ENCODE results near the gene CEP83. TPM values are rescaled to one million over a fixed set of nuclear protein-coding genes. Genes with fewer than 3 reads are reported as not detected.

Gene CEP83
- total RNA-seq, 1 donor from 2014 or later: 23.6 TPM

GRCh38 chr12:94260017-94260416, 199.7 kb downstream of the CEP83 start:
- H3K36me3 ChIP-seq: no peaks in the 10 kb centered on the region
- no peak for DNase-seq (ENCODE audit: low spot score in 2 of 2)
- H3K9me3 ChIP-seq: no peaks in the 10 kb centered on the region
- TF ChIP-seq CTCF (IDR thresholded peaks at IDR 0.05): no peak
- H3K27me3 ChIP-seq: no peaks in the 10 kb centered on the region
- intact Hi-C loops (cut with DNase I): loop anchor here (5.0 kb wide), 2 partner anchors 47 to 202 kb away; no protein-coding TSS in a partner anchor
- H3K4me3 ChIP-seq: no peak overlapping the region
- peaks cover 0 to 6% of the 10 kb centered on the region in 2 donors for H3K4me1 ChIP-seq
- H3K27ac ChIP-seq: no peak overlapping the region

GRCh38 chr12:94258593-94258992, 201.1 kb downstream of the CEP83 start:
- peaks cover 0 to 6% of the 10 kb centered on the region in 2 donors for H3K4me1 ChIP-seq
- no peaks in the 10 kb centered on the region for H3K9me3 ChIP-seq
- DNase-seq (ENCODE audit: low spot score in 2 of 2): no peak
- no peak overlapping the region for H3K4me3 ChIP-seq
- H3K27me3 ChIP-seq: no peaks in the 10 kb centered on the region
- H3K36me3 ChIP-seq: no peaks in the 10 kb centered on the region
- TF ChIP-seq CTCF (IDR thresholded peaks at IDR 0.05): no peak
- H3K27ac ChIP-seq: no peak overlapping the region
- intact Hi-C loops (cut with DNase I): no loop called here

Other genes starting within 250 kb of the CEP83 start
- gene TMCC3, start 190.7 kb upstream of the CEP83 start, total RNA-seq: 11.0 TPM

All from ascending aorta (tissue), 2 donors.